SJSA1 (cell line): ENCODE data around the gene MAP4K2. TPM values are rescaled to one million over a fixed set of nuclear protein-coding genes. Genes with fewer than 3 reads are reported as not detected.

ENCODE experiments used
- DNase-seq, 2 experiments: peaks; one replicate each; pipeline ENCODE4 v3.0.0-alpha.2; 2015 to 2020; ENCODE audit warnings: low spot score in 2 of 2, low read depth in 1 of 2
- H3K27ac ChIP-seq: fragments of 250-450 bp; sonication (Bioruptor Pico); 2 replicates; pipeline ENCODE4 v1.5.1; 2020; ENCODE audit warnings: mild to moderate bottlenecking, moderate library complexity
- H3K27me3 ChIP-seq: fragments of 250-450 bp; sonication (Bioruptor Pico); replicated peaks from 2 replicates; pipeline ENCODE4 v1.5.1; 2020; ENCODE audit warnings: mild to moderate bottlenecking, moderate library complexity
- H3K36me3 ChIP-seq: fragments of 250-450 bp; sonication (Bioruptor Pico); 2 replicates; pipeline ENCODE4 v1.5.1; 2020; ENCODE audit warnings: mild to moderate bottlenecking
- H3K4me1 ChIP-seq: fragments of 250-450 bp; sonication (Bioruptor Pico); replicated peaks from 2 replicates; pipeline ENCODE4 v1.6.1; 2021; ENCODE audit warnings: mild to moderate bottlenecking
- H3K4me3 ChIP-seq: fragments of 250-450 bp; sonication (Bioruptor Pico); 2 replicates; pipeline ENCODE4 v1.5.1; 2020; ENCODE audit warnings: mild to moderate bottlenecking
- H3K9me3 ChIP-seq: fragments of 250-450 bp; sonication (Bioruptor Pico); replicated peaks from 2 replicates; pipeline ENCODE4 v1.5.1; 2020; ENCODE audit warnings: mild to moderate bottlenecking
- total RNA-seq: library from RNA; depleted of rRNA; stranded (reverse); fragments of >200 nt; shearing (Covaris generic); gene quantifications from 2 replicates; pipeline ENCODE4 v1.2.3, GENCODE V29; 2014

MAP4K2 gene
- total RNA-seq, 1 experiment from 2014 or later: 22.9 TPM

- Histone ChIP-seq H3K27ac (no peak overlapping the region), H3K4me1 (peaks cover 4% of the 10 kb centered on the region), H3K27me3 (peaks cover 12% of the 10 kb centered on the region), H3K9me3 (no peaks in the 10 kb centered on the region), H3K36me3 (0 out of 2 replicates have a peak, but pooled peaks cover 3% of the 10 kb centered on the region), H3K4me3 (no peak overlapping the region)
- no peak for DNase-seq
Measured at GRCh38 chr11:64750361-64751054, 52.5 kb downstream of the MAP4K2 start.

DNA sequence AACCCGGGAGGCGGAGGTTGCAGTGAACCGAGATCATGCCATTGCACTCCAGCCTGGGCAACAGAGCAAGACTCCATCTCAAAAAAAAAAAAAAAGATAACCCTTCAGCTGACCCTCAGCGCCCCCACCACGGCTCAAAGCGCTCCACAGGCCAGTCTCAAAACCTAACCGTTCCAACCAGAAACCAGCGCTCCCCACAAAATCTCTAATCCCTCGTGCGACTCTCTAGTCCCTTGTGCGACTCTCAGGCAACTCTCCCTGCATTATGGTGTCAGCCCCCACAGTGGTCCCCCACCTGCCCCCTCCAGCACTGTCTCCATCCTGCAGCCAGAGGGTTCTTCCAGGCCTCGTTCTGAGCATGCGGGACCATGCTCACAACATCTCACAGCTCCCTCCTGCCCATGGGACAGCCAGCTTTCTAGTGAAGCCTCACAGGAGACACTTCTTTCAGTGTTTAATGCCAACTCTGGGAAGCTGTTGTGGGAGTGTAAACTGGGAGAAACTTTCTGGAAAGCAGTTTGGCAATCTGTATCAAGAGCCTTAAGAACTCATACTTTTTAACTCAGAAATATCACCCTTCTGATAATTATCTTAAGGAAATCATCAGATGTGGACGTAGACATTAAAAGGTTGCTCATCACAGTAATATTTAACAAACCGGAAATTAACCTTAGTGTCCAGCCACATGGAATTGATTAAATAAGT, 54.9 kb downstream of the MAP4K2 start:
- Histone ChIP-seq H3K4me1 (peaks cover 25% of the 10 kb centered on the region), H3K27ac (no peak overlapping the region), H3K27me3 (peaks cover 33% of the 10 kb centered on the region)

GRCh38 chr11:64746486-64746885, 56.5 kb downstream of the MAP4K2 start:
- Histone ChIP-seq H3K27me3 (peaks cover 46% of the 10 kb centered on the region), H3K4me1 (peaks cover 32% of the 10 kb centered on the region), H3K27ac (no peak overlapping the region), H3K9me3 (peaks cover 5% of the 10 kb centered on the region; the same call in 1 of the 2 replicates), H3K36me3 (0 out of 2 replicates have a peak, but pooled peaks cover 1% of the 10 kb centered on the region), H3K4me3 (no peak overlapping the region)
- no peak for DNase-seq

More for the DNA sequence above, 54.9 kb downstream of the MAP4K2 start:
- DNase-seq: no peak
- 0 out of 2 replicates have a peak, but pooled peaks cover 3% of the 10 kb centered on the region for H3K36me3 ChIP-seq
- peaks cover 5% of the 10 kb centered on the region; the same call in 1 of the 2 replicates for H3K9me3 ChIP-seq
- no peak overlapping the region for H3K4me3 ChIP-seq

DNA sequence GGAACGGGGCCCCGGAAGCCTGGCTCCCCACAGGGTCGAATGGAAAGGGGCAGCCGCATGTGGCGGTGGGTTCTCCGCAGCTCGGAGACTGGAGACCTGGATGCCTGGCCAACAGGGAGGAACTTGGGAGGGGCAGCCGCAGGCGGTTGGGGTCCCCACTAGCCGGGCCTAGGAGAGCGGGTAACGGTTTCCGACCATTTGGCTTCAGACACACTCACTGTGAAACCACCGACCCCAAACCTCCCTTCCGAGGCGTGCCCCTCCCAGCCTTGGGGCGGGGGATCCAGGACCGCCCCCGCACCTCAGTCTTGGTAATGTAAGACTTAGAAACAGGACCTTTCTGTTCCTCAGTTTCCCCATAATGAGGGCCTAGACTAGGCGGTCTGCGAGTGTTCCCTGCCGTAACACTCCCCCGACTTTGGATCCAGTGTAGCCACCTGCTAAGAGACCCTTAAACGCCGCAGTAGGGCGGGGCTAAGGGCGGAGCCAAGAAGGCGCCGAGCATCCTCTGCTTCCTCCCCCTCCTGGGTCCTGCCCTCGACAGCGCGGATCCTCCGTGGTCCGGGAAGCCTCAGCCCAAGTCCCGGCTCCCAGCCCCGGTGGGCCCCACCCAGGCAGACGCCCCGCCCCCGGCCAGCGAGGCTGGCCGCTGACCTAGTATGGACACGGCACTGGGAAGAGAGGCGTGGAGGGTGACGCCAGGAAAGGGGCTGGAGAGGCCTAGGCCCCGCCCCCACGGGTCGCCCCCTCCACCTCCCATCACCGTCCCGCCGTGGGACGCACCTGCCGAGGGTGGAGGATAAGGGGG, 57.3 kb downstream of the MAP4K2 start:
- Histone ChIP-seq H3K27me3 (peaks cover 46% of the 10 kb centered on the region), H3K9me3 (peaks cover 5% of the 10 kb centered on the region; the same call in 1 of the 2 replicates), H3K36me3 (no peaks in the 10 kb centered on the region), H3K27ac (no peak overlapping the region), H3K4me3 (no peak overlapping the region), H3K4me1 (peaks cover 32% of the 10 kb centered on the region)
- DNase-seq: no peak

DNA sequence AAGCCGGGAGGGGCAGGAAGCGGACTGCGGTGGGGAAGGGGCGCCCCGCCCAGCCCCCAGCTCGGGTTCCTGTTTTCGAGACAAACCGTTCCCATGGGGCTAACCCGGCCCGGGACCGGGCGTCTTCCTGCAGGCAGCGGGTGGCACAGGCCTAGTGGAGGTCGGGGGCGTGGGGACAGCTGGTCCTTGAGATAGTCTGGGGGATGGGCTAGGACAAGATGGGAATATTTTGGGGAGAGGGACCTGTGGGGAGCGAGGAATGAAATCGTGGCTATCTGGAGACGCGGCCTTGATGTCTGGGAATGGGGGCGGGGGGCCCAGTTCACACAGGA, 57.9 kb downstream of the MAP4K2 start:
- no peak for DNase-seq
- Histone ChIP-seq H3K4me3 (no peak overlapping the region), H3K9me3 (peaks cover 5% of the 10 kb centered on the region; the same call in 1 of the 2 replicates), H3K4me1 (peaks cover 32% of the 10 kb centered on the region), H3K27me3 (peaks cover 46% of the 10 kb centered on the region), H3K27ac (no peak overlapping the region), H3K36me3 (no peaks in the 10 kb centered on the region)

- H3K27me3 ChIP-seq: peaks cover 46% of the 10 kb centered on the region
- peaks cover 5% of the 10 kb centered on the region; the same call in 1 of the 2 replicates for H3K9me3 ChIP-seq
- H3K27ac ChIP-seq: no peak overlapping the region
- DNase-seq: no peak
- no peaks in the 10 kb centered on the region for H3K36me3 ChIP-seq
- no peak overlapping the region for H3K4me3 ChIP-seq
- H3K4me1 ChIP-seq: peaks cover 32% of the 10 kb centered on the region
Measured at GRCh38 chr11:64744544-64745188, 58.3 kb downstream of the MAP4K2 start.

DNA sequence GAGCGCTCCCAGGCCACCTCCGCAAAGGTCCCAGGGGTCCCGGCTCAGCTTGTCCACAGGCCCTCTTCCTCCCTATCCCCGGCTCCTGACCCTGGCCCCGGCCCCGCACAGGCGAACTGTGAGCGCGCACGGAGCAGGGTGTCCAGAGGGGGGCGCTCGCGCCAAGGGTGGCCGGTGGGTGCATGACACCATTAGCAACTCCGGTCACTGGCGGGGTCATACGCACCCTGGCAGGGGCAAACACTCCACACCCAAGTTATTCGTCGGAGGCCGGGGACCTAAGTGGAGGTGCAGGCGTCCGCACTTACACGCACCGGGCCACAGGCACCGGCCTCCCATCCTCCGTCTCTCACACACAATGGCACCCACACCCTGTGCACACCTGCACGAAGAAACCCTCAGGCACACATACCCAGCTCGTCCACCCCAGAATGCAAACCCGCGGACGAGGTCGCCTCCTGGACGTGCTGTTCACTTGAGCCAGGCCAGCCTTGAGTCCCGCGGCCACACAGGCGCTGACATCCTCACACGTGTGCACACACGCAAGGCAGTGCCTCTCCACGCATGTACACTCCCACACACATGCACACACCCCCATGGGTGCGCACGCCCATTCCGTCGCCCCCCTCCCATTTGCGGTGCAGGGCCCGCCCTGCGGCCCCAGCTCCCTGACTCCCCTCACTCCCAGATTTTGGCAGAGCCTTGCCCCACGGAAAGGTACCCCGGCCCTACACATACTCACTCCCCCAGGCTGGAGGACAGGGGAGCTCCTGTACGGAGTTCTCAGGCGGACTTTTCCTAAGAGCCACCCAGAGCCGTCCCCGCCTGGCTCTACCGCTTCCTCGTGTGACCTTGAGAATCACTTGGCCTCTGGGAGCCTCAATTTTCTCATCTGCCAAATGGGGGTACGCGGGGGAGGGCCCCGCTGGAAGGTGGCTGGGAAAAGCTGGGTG, 59.1 kb downstream of the MAP4K2 start, which contains the start of gene RASGRP2:
RASGRP2 (minus strand) TSS at position 552 of the 953 bp plus-strand sequence. CDS start 1,276 bp downstream, outside the sequence.
- DNase-seq: peak in 1 of 2 experiments; percentile 57
- Histone ChIP-seq H3K27ac (no peak within 1 kb of the TSS), H3K4me3 (no peak within 1 kb of the TSS; the same call in 1 of the 2 replicates), H3K27me3 (peaks cover 46% of the 10 kb centered on the region), H3K9me3 (peaks cover 5% of the 10 kb centered on the region; the same call in 1 of the 2 replicates), H3K4me1 (peaks cover 32% of the 10 kb centered on the region), H3K36me3 (no peaks in the 10 kb centered on the region)

DNA sequence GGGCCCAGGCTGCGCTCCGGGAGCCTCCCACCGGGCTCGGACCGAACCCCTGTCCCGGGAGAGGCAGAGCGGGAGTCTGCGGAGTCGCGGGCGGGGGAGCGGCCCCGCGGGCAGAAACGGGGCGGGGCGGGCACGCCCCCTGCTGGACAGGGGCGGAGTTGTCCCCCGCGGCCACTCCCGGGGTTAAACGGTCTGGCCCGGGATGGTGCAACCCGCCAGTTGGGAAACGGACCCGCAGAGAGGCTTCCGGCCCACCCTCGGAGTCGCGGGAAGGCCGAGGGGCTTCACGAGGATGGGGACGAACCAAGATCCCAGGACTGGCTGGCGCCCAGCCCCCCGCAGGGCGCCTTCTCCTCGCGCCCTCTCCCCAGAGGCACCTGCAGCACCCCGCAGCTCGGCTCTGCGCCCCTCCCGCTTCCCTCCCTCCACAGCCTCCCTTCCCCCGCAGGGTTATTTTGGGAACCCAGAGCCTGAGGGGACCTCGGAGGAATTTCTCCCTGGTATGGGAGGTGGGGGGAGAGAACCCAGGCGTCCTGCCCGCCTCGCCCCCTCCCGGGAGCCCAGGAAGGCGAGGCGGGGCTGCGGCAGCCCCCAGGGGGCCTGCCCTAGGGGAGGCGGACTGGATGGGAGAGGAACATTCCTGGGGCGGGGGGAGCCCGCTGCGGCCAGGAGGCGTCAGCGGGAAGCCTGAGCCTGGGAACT, 60.0 kb downstream of the MAP4K2 start:
- Histone ChIP-seq H3K27ac (no peak overlapping the region), H3K4me3 (no peak overlapping the region; the same call in 1 of the 2 replicates), H3K9me3 (peaks cover 5% of the 10 kb centered on the region; the same call in 1 of the 2 replicates), H3K4me1 (peaks cover 37% of the 10 kb centered on the region), H3K36me3 (no peaks in the 10 kb centered on the region), H3K27me3 (peaks cover 46% of the 10 kb centered on the region)
- DNase-seq: peak in 1 of 2 experiments; percentile 70

DNA sequence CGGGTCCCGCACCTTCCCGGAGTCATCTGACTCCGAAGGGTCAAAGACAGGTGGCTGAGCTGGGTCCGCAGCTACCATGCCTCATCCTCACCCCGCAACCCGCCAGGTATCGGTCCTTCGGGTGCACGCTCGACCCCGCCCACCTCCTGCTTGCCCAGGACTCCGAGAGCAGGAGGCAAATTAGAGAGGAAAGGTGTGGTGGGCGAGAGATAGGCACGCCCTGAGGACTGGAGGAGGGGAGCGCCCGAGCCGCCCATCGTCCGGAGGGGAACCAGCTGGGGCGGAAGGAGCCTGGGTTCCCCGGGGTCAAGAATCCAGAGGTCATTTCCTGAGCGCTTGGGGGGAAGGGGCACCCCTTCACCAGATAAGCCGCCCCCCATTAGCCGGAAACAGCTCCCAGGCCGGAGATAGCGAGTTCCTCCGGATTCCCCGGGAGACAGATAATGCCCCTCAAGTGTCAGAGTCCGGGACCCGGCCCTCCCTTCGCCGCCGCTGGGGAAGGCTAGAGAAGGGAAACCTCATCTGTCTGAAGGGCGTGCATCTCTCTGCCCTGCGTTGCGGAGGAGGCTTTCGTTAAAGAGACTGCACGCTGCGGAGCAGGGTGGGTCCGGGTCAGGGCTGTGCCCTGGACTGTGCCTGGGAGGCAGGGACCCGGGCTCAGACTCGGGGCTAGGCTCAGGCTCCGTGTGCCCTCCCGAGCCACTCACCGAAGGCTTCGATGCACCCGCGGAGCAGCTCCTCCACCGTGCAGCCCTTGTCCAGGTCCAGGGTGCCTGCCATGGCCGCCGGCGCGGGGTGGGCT, 60.7 kb downstream of the MAP4K2 start:
- H3K36me3 ChIP-seq: no peaks in the 10 kb centered on the region
- peaks cover 5% of the 10 kb centered on the region; the same call in 1 of the 2 replicates for H3K9me3 ChIP-seq
- no peak overlapping the region for H3K27ac ChIP-seq
- peak in 1 of 2 experiments; percentile 40 for DNase-seq
- peaks cover 46% of the 10 kb centered on the region for H3K27me3 ChIP-seq
- H3K4me3 ChIP-seq: no peak overlapping the region; the same call in 1 of the 2 replicates
- H3K4me1 ChIP-seq: peaks cover 40% of the 10 kb centered on the region

DNA sequence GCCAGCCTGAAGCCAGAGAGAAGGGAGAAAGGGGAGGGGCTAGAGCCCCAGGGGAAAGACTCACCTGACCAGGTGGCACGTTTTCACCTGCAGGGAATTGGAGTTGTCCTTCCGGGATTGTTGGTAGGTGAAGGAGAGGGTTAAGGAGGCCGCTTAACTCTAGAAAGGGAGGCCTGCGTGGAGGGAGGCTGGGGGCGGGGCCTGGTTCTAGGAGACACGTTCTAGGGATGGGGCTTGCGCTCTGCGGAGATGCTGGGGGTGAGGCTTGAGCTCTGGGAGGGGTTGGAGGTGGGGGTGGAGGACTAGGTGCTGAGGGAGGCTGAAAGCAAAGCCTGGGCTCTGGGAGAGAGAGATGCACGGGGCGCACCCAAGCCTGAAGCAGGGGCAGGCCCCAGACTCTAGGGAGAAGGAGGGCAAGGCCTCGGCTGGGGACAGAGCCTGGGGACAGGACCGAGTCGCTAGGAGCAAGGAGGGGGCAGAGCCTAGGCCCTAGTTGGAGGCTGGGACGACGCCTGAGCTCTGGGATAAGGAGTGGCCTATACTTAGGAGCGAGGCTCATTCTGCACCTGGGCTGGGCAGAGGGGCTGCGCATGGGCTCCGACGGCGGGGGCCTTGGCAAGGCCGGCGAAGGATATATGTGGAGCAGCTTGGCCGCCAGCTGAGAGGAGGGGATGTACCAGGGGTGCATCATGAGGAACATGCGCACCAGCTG, 61.5 kb downstream of the MAP4K2 start:
- Histone ChIP-seq H3K4me1 (peaks cover 40% of the 10 kb centered on the region), H3K27me3 (peaks cover 44% of the 10 kb centered on the region), H3K27ac (no peak overlapping the region), H3K4me3 (no peak overlapping the region), H3K9me3 (peaks cover 5% of the 10 kb centered on the region; the same call in 1 of the 2 replicates), H3K36me3 (no peaks in the 10 kb centered on the region)
- no peak for DNase-seq

DNA sequence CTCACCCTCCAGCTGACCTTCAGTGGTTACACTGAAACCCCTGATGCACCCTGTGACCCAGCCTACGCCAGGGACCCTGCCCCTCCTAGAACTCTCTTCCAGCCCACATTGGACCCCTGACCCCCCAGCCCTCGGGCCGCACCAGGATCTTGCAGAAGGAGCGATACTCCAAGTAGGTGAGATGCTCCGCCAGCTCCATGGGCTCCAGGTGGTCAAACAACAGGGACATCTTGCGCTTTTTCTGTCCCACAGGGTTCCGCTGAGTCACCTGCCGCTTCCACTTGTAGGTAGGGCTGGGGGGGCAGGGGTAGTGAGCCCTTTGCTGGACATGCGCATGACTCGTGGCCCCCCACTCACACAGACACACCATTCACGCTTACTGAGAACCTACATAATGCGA, 63.1 kb downstream of the MAP4K2 start:
- no peaks in the 10 kb centered on the region for H3K36me3 ChIP-seq
- peaks cover 5% of the 10 kb centered on the region; the same call in 1 of the 2 replicates for H3K9me3 ChIP-seq
- H3K27ac ChIP-seq: no peak overlapping the region
- peaks cover 30% of the 10 kb centered on the region for H3K4me1 ChIP-seq
- no peak for DNase-seq
- peaks cover 27% of the 10 kb centered on the region for H3K27me3 ChIP-seq
- no peak overlapping the region for H3K4me3 ChIP-seq
